ENCODE results near the gene CBX8.

DNA sequence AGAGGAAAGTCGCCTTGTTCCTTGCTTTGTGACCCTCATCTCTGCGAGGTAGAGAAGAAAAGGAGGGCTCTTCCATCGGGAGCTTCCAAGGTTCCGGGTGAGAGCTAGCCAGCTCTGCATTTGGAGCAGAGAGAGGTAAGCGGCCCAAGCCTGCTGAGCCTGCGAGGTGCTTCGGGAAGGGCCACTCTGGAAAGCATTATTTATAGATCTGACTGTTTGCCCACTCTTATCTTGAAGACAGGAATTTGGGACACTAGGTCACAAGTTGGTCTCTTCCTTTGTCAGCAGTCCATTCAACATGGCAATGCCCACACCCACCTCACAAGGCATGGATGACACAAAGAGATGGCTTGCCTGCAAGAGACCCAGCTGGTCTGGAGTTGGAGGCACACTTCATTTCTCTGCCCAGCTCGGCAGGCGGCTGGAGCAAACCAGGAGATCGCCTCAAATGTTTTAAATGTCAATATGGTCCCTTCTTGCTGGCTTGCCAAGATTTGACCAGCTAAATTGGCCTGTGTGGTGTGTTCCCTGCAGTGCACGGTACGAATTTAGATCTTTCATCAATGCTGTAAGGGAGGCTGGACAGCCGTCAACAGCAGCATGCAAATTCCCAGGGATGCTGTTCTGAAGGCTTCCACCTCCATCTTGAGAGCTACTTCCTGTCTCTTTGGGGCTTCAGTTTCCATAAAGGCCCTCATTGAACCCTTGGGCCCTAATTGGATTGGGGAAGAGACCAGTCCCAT lies 22.8 kb upstream of the CBX8 start:
- TF ChIP-seq POLR2A (IDR thresholded peaks at IDR 0.05; ENCODE audit: low read length) (no peak), GATA1 (IDR thresholded peaks at IDR 0.05; ENCODE audit: low read depth, low read length) (no peak)

Data from erythroblast (primary cell).